Stimulated activated effector memory CD8-positive, alpha-beta T cell treated with anti-CD3 and anti-CD28 coated beads, Interleukin-12 subunit alpha, Interleukin-12 subunit beta, amount 100 ng/mL, for 72 hours (primary cell): ENCODE measurements around the gene ADGRD1.
"Not testable (repeated sequence)": the region's sequence is repeated elsewhere in the genome, so short reads cannot be mapped to it uniquely, and the experiment has no call there.

Source experiments
- ATAC-seq: fragments of 150-1000 bp; cut with Tn5 transposase; 2 replicates; pipeline ENCODE4 v1.10.0; 2021
- DNase-seq, 2 donors: peaks; one replicate each; pipeline ENCODE4 v3.0.0; 2021 to 2022; ENCODE audit warnings: low spot score in 2 of 2
- H3K27ac Mint-ChIP-seq: one replicate; pipeline ENCODE4 v1.8.0; 2022; ENCODE audit warnings: mild to moderate bottlenecking, mixed read lengths
- H3K36me3 Mint-ChIP-seq: one replicate; pipeline ENCODE4 v1.8.0; 2022; ENCODE audit warnings: mild to moderate bottlenecking, mixed read lengths
- H3K4me1 Mint-ChIP-seq: one replicate; pipeline ENCODE4 v1.8.0; 2022; ENCODE audit warnings: mixed read lengths
- H3K4me3 Mint-ChIP-seq: one replicate; pipeline ENCODE4 v1.8.0; 2022; ENCODE audit warnings: mild to moderate bottlenecking, mixed read lengths
- H3K9me3 Mint-ChIP-seq: one replicate; pipeline ENCODE4 v1.8.0; 2022; ENCODE audit warnings: mixed read lengths

The ADGRD1 gene

DNA sequence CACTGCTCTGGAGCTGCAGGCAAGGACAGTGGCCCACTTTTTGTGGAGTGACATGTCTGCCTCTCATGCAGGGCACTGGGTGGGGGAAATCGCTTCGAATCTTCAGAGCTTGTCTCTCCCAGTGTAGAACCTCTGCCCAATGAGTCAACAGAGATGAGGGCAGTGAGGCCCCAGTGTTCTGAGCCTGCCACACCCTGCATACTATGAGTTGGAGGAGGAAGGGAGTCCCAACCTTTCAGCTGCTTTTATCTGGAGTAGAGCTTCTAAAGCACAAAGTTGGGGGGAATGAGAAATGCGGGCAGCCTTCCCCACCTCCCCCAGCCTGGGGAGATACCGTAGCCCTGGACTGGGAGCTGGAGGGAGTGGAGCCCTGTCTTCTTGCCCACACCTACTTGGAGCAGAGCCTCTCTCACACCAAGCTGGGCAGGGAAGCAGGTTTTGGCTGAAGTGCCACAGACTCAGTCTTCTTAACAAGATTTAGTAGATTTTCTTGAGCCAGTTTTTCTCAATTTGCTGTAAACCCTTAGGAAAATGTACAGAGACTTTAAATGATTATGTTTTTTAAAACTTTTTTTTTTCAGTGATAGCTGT, 159.1 kb downstream of the ADGRD1 start:
- ATAC-seq (peak; percentile 74), DNase-seq (no peak)
- H3K27ac Mint-ChIP-seq: no peak overlapping the region
- no peak overlapping the region for H3K4me3 Mint-ChIP-seq
- H3K4me1 Mint-ChIP-seq: peaks cover 11% of the 10 kb centered on the region
- H3K36me3 Mint-ChIP-seq: no peaks in the 10 kb centered on the region
- H3K9me3 Mint-ChIP-seq: peaks cover 4% of the 10 kb centered on the region

DNA sequence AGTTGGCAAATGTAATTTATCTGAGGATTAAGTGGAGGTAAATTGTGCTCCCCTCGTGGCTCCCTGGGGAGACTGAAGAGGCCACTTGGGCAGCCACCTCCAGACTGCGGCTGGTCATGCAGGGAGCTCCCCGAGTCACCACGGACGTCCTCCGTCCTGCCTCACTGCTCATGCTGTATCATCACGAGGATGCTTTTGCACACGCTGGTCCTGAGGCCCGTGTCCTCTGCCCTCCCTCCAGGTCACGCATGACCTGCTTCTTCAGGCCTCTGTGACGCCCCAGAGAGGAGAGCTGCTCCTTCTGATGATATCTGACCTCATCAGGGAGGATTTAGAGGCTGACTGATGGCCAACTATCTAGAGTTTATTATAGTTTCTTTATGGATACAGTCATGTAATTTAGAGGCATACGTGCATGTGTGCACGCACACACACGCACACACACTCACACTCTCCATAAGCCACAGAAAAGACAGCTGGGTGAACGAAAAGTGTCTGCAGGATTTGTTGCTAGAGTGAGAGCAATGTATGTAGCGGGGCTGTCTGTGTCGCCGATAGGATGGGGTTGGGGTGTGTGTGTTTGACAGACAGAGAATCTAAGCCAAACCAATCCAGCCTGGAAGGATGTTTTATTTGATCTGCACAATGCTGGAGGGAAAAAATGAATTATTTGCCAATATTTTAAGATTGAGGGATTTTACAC, 160.0 kb downstream of the ADGRD1 start:
- ATAC-seq (no peak), DNase-seq (no peak)
- Mint-ChIP-seq H3K4me3 (no peak overlapping the region), H3K27ac (no peak overlapping the region), H3K36me3 (no peaks in the 10 kb centered on the region), H3K4me1 (peaks cover 11% of the 10 kb centered on the region), H3K9me3 (peaks cover 4% of the 10 kb centered on the region)

DNA sequence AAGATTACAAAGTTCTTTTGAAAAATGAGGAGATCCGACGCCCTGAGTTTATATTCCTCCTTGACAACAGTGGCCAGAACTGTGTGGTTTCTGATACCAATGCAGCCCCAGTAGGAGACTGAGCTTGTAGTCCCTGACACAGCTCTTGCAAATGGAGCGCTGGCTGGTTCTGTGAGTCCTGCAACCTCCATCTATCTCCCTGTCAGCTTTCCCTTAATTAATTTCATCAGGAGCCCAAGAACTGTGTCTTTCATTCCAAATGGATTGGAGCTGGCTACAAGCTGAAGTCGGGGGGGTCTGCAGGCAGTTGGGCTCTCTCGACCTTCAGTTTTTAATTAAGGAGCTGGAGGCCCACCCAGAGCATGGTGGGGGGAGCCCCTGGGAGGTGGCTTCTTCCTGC, 160.6 kb downstream of the ADGRD1 start:
- DNase-seq: no peak
- ATAC-seq: no peak
- Mint-ChIP-seq H3K36me3 (no peaks in the 10 kb centered on the region), H3K4me3 (no peak overlapping the region), H3K9me3 (peaks cover 1% of the 10 kb centered on the region), H3K4me1 (peaks cover 11% of the 10 kb centered on the region), H3K27ac (no peak overlapping the region)

DNA sequence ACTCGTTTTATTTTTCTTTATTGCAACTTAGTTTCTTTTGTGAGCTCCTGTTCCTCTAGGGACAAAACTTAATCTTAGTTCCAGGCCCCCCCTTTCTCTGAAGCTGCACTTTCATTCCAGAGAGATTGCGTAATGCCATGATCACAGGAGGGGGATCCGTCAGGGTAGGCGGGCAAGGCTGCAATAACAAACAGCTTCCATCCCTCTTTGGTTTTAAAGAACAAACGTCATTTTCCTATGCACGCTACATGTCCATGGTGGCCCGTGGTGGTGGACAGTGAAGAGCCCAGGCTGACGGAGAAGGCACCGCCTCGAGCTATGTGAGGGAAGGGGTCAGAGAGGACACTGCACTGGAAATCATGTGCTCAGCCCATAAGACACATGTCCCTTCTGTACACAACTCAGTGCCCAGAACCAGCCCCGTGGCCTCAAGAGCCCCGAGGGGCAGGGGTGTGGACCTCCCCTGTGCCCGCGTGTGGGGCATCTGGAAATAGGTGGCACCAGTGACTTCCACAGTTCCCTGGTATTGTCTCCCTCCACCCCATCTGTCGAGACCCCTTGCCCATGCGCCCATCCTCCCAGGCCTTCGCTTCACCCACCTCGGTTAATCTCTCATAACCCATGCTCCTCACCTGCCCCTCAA, 161.4 kb downstream of the ADGRD1 start:
- no peaks in the 10 kb centered on the region for H3K9me3 Mint-ChIP-seq
- H3K36me3 Mint-ChIP-seq: no peaks in the 10 kb centered on the region
- DNase-seq (no peak), ATAC-seq (no peak)
- H3K4me3 Mint-ChIP-seq: no peak overlapping the region
- H3K27ac Mint-ChIP-seq: no peak overlapping the region
- peaks cover 11% of the 10 kb centered on the region for H3K4me1 Mint-ChIP-seq

DNA sequence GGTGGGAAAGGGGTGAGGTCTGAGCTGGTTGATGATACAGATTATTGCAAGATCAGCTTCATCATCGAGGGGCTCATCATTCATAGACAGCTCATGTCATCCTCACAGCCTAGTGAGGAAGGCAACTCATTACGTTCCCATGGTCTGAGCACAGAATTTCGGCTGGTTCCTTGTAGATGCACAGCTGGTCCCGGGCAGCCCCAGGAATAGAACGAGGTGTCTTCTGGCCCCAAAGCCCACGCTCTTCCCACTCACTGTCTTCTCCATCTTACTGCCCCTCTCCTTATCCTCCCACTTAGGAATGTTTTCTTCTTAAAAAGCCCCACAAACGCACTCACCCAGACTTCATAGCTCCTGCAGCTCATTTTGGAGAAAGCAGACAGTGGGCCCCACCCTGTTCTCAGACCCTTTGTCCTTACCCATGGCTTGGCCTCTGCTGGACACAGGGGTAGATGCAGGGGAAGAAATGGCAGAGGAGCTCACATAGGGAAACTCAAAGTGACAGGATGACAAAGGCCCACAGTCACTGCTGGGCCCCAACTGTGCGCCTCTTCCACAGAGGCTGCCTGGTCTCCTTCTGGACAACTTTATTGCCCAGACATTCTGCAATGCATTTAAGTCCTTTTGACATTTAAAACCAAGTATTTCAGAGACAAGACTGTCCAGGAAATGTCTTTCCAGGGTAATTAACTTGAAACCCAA, 162.2 kb downstream of the ADGRD1 start:
- no peak for DNase-seq
- no peak for ATAC-seq
- Mint-ChIP-seq H3K4me1 (peaks cover 11% of the 10 kb centered on the region), H3K9me3 (no peaks in the 10 kb centered on the region), H3K36me3 (no peaks in the 10 kb centered on the region), H3K4me3 (no peak overlapping the region), H3K27ac (no peak overlapping the region)

DNA sequence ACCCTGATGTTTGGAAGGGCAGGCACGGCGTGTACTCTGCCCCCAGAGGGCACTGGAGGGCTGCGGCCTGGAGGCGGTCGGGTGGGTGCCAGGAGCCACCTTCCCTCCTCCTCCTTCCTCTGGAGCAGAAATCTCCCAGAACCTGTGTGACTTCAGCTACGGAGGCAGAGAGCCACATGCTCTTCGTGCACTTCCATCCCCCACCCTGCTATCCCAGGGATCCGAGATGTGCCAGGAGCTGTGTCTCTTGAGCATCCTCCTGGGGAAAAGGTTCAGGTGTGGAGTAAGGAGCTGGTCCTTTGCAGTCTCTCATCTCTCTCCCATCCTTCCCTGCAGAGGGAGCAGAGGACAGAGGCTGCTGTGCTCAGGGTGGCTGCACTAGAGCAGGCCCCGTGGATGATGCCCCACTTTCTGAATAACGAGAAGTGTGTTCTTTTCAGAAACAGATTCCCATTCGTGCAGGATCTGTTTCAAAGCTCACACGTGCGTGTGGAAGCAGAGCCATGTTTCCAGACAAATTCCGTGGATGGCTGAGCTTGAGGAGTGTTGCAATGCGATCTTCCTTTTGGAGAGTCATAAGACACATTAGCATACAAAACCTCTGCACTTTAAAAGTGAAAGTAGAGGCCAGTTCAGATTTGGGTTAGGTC, 162.9 kb downstream of the ADGRD1 start:
- no peak for DNase-seq
- Mint-ChIP-seq H3K4me3 (no peak overlapping the region), H3K4me1 (peaks cover 11% of the 10 kb centered on the region), H3K36me3 (no peaks in the 10 kb centered on the region), H3K27ac (no peak overlapping the region), H3K9me3 (no peaks in the 10 kb centered on the region)
- ATAC-seq: no peak

DNA sequence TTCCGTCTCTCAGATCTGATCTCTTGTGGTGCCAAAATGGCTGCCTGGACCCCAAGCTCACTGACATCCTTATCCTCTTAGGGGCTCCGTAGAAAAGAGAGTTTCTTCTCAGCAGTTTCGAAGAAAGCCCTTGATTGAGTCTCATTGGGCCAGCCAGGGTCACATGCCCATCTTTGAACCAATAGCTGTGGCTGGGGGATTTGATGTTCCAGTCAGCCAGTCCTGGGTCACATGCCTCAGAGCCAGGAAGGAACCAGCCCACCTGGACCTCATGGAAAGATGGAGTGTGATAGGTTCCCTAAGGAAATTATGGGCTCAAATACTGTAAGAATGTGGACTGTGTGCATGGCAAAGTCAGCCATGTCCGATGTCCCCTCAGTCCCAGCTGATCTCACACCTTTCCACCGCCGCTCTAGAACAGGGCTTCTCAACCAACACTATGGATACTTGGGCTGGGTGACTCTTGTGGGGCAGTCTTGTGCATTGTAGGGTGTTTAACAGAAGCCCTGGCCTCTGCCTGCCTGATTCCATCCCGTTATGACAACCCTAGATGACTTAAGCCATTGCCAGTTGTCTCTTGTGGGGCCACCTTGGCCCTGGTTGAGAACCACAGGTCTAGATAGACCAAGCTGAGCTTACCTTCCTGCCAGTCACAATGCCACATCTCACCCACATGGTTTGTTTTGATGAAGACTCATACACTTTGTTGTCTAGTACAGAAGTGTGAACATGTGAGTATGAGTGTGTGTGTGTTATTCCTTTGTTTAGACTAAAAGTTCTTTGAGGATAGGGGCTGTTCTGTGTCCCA, 163.9 kb downstream of the ADGRD1 start:
- Mint-ChIP-seq H3K4me1 (peaks cover under 1% of the 10 kb centered on the region), H3K27ac (no peak overlapping the region), H3K4me3 (no peak overlapping the region), H3K9me3 (no peaks in the 10 kb centered on the region), H3K36me3 (no peaks in the 10 kb centered on the region)
- DNase-seq: no peak
- ATAC-seq: peak; percentile 75

DNA sequence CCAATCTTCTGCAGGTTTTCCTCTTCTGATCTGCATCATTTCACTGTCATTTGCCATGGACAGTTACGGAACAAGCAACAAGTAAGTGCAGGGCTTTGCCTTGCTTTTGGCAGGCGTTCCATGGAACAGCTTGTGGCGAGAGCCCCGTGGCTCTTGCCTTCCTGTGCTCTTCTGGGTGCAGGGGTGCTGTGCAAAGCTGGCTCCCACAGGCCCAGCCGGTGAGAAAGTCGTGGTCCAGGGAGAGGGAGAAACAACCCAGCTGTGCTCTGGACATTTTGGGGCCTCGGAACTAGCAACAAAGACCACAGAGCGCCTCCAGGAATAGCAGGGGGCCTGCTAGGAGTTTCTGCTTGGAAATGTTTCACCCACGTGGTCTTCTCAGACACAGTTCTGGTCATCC, 164.7 kb downstream of the ADGRD1 start:
- no peak for ATAC-seq
- no peak overlapping the region for H3K27ac Mint-ChIP-seq

DNA sequence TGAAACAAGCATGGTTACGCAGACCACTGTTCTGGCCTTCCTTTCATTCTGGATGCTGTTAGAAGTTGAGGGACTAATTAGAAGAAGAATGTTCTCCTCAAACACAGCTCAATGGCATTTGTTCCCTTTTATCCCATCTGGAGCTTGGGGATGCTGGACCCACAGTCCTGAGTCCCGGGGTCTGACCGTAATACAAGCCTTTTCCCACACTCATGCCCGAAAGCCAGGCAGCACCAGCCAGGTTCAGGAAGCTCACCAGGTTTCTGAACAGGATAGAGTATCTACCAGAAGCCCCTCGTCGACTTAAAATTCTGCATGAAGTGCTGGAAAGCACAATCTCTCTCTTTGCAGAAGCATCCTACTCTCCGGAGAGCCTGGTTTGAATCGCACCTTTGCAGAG, 165.6 kb downstream of the ADGRD1 start:
- ATAC-seq, H3K27ac Mint-ChIP-seq, H3K36me3 Mint-ChIP-seq, DNase-seq, H3K4me1 Mint-ChIP-seq, H3K4me3 Mint-ChIP-seq, H3K9me3 Mint-ChIP-seq: not testable (repeated sequence)

More for the DNA sequence above, 164.7 kb downstream of the ADGRD1 start:
- Mint-ChIP-seq H3K4me1 (no peaks in the 10 kb centered on the region), H3K36me3 (no peaks in the 10 kb centered on the region), H3K4me3 (no peak overlapping the region), H3K9me3 (no peaks in the 10 kb centered on the region)
- DNase-seq: no peak

DNA sequence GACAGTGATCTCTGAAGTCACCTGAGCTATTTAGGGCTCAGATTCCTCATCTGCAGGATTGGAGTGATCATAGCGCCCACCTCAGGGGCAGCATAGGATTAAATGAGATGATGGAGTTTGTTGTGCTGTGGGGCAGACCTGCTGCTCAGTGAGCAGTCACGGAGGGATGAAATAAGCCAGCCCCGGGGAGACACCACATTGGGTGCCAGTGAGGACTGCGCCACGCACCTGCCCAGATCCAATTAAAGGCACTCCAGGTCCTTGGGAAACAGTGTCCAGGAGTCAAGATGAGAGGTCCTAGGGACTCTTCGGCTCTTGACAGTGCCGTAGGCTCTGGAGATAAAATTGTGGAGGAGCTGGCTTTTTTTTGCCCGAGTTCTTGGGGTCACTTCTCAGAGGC, 166.2 kb downstream of the ADGRD1 start:
- no peak for ATAC-seq
- Mint-ChIP-seq H3K27ac (no peak overlapping the region), H3K4me3 (no peak overlapping the region), H3K9me3 (no peaks in the 10 kb centered on the region), H3K4me1 (no peaks in the 10 kb centered on the region), H3K36me3 (no peaks in the 10 kb centered on the region)
- no peak for DNase-seq

DNA sequence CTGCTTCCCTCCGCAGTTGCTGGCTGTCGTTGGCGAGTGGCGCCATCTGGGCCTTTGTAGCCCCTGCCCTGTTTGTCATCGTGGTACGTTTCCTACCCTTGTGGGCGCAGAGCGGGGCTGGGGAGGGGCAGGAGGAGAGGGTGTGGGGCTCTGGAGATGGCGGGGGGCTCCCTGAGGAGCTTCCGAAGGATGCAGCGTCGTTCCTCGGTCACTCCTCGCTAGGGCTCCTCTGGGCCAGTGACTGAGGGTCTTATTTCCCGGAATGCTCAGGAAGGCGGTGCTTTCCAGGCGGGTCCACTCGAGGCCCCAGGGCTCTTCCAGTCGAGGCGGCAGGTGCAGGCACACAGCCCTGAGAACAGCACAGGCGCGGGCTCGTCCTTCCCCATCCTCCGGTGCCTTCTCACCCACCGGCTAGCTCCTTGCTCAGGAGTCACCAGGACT, 167.1 kb downstream of the ADGRD1 start:
- ATAC-seq: no peak
- H3K36me3 Mint-ChIP-seq: no peaks in the 10 kb centered on the region
- no peak for DNase-seq
- H3K9me3 Mint-ChIP-seq: no peaks in the 10 kb centered on the region
- H3K27ac Mint-ChIP-seq: no peak overlapping the region
- no peaks in the 10 kb centered on the region for H3K4me1 Mint-ChIP-seq
- no peak overlapping the region for H3K4me3 Mint-ChIP-seq

DNA sequence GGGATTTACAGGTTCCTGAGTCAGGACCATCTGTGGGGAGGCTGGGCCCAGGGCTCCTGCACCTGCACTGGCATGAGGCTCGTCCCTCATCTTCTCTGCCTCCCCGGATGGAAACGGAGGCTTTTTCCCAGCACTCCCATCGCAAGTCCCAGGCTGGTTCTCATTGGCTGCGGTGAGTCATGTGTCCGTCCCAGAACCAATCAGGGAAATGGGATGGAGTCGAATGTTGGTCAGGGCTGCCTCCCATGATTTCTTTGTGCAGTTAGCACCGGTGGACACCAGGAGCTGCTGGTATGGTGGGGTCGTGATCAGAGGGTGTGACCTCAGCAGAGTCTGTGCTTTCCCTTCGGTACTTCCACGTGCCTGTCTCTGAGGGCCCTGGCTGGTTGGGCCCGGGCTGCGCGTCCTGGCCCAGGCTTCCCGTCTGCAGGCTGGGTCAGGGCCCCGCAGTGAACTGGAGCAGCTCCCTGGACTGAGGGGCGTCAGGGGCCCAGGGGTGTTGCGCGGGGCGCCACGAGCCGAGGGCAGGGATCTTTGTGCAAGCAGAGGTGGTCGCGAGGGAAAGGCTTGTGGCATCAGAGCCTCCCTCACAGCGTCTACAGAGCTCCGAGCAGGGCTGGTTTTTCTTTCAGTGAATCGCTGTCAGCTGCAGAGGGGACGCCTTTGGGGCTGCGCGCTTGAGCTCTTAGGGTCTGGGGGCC, 168.1 kb downstream of the ADGRD1 start:
- H3K36me3 Mint-ChIP-seq: no peaks in the 10 kb centered on the region
- H3K4me1 Mint-ChIP-seq: no peaks in the 10 kb centered on the region
- DNase-seq (no peak), ATAC-seq (no peak)
- no peak overlapping the region for H3K27ac Mint-ChIP-seq
- no peak overlapping the region for H3K4me3 Mint-ChIP-seq
- H3K9me3 Mint-ChIP-seq: no peaks in the 10 kb centered on the region

DNA sequence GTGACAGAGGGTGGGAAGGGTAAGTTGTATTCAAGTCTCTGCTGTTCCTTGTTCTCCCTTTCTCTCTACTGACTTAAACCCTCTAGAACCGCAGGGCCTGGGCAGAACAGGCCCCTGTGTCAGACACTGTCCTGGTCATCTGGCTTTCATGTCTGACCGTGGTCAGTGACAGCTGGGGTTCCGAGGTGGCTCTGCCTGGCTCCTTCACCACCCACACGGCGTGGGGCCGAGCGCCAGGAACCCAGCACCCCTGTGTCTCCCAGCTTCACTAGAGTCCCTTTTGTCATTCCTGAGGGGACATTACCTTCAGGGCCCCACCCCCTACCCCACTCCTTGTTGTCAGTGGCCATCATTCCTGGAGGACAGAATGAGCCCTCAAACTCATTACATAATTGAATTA, 168.9 kb downstream of the ADGRD1 start:
- DNase-seq (no peak), ATAC-seq (no peak)
- H3K9me3 Mint-ChIP-seq: peaks cover 3% of the 10 kb centered on the region
- no peak overlapping the region for H3K4me3 Mint-ChIP-seq
- H3K27ac Mint-ChIP-seq: no peak overlapping the region
- H3K36me3 Mint-ChIP-seq: no peaks in the 10 kb centered on the region
- no peaks in the 10 kb centered on the region for H3K4me1 Mint-ChIP-seq

DNA sequence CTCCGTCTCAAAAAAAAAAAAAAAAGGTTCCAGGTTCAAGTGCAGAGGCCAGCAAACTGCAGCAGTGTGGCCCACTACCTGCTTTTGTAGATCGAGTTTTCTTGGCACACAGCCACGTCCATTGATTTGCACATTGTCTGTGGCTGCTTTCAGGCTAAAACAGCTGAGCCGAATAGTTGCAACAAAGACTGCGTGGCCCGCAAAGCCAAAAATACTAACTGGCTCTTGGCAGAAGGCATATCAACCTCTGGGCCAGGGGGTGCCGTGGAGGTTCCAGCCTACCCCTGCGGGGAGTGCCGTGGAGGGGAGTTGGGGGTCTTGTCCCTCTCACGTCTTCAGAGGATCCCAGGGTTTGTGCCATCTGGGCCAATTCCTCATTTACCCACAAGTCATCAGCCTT, 170.1 kb downstream of the ADGRD1 start:
- Mint-ChIP-seq H3K27ac (no peak overlapping the region), H3K9me3 (peaks cover 3% of the 10 kb centered on the region)
- ATAC-seq: no peak

More for the DNA sequence above, 170.1 kb downstream of the ADGRD1 start:
- no peaks in the 10 kb centered on the region for H3K4me1 Mint-ChIP-seq
- no peak overlapping the region for H3K4me3 Mint-ChIP-seq
- DNase-seq: no peak
- H3K36me3 Mint-ChIP-seq: no peaks in the 10 kb centered on the region
